Activated naive CD4-positive, alpha-beta T cell (primary cell): Measurements from ENCODE around the gene ZNF747.
"Not testable (repeated sequence)": the region's sequence is repeated elsewhere in the genome, so short reads cannot be mapped to it uniquely, and the experiment has no call there.

ENCODE experiments used
- DNase-seq, 4 experiments: peaks; one replicate each; lab custom pipeline; 2025; lab: John Stamatoyannopoulos, UW

Gene ZNF747

GRCh38 chr16:30533748-30534367 is 800 bp downstream of the ZNF747 start:
- DNase-seq, result no peak

GRCh38 chr16:30533146-30533522 is 1.5 kb downstream of the ZNF747 start:
- DNase-seq, result no peak

GRCh38 chr16:30532285-30533145 is 2.1 kb downstream of the ZNF747 start:
- no peak for DNase-seq

GRCh38 chr16:30530163-30531037 is 4.3 kb downstream of the ZNF747 start:
- no peak for DNase-seq

- DNase-seq, result no peak
Measured at GRCh38 chr16:30528799-30529457, 5.7 kb downstream of the ZNF747 start.

- DNase-seq, result peak in 1 of 4 experiments; percentile 8
Measured at GRCh38 chr16:30527635-30528178, 7.0 kb downstream of the ZNF747 start.

GRCh38 chr16:30526823-30527634 is 7.6 kb downstream of the ZNF747 start:
- peak; percentile 55 to 77 (median 68) for DNase-seq

- peak in 2 of 4 experiments; percentile 9 to 36 for DNase-seq
Measured at GRCh38 chr16:30526137-30526822, 8.4 kb downstream of the ZNF747 start, which contains the start of gene ZNF768. ZNF768 (minus strand) TSS chr16:30526566; CDS start chr16:30526413, 153 bp downstream.

- no peak for DNase-seq
Measured at GRCh38 chr16:30525844-30526136, 8.9 kb downstream of the ZNF747 start.

GRCh38 chr16:30524575-30525568 is 9.8 kb downstream of the ZNF747 start:
- DNase-seq, result no peak

GRCh38 chr16:30523768-30524574 is 10.7 kb downstream of the ZNF747 start:
- no peak for DNase-seq

- not testable (repeated sequence) for DNase-seq
Measured at GRCh38 chr16:30522702-30523463, 11.8 kb downstream of the ZNF747 start.

GRCh38 chr16:30521873-30522641 is 12.6 kb downstream of the ZNF747 start:
- DNase-seq, result no peak

GRCh38 chr16:30521476-30521872 is 13.2 kb downstream of the ZNF747 start:
- DNase-seq, result no peak

GRCh38 chr16:30519120-30520049 is 15.3 kb downstream of the ZNF747 start:
- DNase-seq, result no peak
